COLO668 (cell line): ENCODE results near the gene TPST2.
A peak's percentile ranks its signal among the peaks of the same experiment; 100 is the strongest.

Source experiments
- DNase-seq: peaks from one replicate; lab custom pipeline; 2025; ENCODE audit not compliant: unreplicated experiment; lab: John Stamatoyannopoulos, UW

TPST2 gene

DNA sequence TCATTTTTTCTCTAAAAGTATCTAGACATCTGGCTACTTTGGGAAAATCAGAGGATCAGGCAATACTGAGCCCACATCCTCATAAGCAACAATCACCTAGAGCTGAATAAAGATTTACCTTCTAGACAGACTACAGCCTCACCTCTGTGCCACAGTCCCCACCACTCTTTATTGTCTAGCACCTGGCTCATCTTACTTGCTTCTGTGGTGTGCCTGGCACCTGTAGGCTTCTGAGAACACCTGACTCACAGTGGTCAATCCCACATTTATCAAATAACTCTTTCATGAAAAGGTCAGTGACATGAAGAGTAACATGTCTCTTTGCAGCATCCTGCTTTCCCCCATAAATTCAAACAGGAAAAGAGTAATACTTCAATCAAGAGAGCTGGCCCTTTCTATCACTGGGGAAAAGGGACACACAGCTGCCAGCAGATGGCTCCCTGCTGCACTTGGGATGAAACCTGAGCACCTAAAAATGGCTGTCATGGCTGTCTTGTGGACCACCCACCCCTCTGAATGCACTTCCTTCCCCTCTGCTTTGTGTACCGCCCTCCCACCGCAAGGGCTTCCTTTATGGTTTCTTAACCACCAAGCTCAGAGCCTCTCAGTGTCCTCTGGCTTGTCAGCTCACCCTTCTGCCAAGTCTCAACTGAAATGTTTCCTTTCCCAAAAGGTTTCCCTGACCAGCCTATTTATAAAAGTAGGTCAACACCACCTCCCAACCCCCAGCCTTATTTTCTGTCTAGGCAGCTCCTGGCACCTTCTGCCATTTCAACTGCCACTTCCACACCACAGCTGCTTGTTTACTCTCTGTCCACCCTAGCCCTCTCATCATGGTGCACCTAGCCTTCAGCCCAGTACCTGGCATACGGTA is 87.0 kb downstream of the TPST2 start:
- DNase-seq = peak; percentile 34

DNA sequence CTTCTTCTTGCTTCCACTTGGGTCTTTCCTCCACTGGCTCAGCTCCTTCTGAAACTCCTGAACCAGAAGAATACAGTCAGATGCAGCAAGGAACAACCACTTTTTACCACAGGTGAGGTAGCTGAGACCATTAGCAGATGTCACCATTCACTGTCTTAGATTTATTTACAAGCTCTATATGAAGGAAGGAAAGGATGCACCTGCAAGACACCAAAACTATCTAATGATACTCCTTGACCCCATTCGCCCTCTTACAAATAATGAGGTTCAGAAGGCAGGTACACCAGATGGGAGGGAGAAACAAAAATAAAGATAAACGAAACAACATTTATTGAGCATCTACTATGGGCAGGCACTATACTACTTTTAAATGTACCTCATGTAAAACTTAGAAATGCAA is 87.9 kb downstream of the TPST2 start:
- no peak for DNase-seq

DNA sequence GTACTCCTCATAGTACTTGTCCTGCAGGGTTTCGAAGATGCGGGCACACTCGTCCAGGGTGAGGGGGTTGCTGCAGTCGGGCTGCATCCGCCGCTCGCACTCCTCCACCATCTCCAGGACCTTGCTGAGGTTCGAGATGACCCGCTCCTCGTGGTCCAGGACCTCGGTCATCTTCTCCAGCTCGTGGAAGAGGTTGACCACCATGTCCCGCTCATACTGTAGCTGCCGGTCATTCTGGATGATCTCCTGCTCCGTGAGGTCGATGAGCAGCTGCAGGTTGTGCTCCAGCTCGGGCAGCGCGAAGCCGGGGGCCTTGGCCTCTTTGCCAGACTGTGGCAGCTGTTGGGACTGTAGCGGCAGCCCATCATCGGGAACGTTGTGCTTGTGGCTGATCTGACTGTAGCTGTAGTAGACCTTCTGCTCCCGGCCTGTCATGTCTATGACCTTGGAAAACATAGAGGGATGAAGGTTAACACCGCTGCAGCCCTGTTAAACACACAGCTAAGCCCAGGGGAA is 90.7 kb downstream of the TPST2 start:
- no peak for DNase-seq

DNA sequence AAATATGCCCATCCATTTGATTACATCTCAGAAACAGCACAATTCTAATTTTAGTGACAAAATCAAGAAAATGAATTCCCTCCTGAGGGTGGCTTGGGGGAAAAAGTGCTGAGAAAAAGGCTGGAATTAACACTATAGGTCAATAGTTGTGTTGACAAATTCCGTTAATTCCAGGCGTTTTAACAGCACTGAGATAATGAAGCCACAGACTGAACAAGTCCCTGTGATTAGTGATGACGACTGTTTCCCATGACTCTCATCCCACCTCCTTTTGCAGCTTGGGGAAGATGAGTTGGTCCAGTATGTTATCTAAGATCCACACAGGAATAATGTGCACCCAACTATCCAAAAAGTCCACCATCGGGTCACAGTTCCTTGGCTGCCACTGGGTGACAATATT is 93.5 kb downstream of the TPST2 start:
- no peak for DNase-seq

DNA sequence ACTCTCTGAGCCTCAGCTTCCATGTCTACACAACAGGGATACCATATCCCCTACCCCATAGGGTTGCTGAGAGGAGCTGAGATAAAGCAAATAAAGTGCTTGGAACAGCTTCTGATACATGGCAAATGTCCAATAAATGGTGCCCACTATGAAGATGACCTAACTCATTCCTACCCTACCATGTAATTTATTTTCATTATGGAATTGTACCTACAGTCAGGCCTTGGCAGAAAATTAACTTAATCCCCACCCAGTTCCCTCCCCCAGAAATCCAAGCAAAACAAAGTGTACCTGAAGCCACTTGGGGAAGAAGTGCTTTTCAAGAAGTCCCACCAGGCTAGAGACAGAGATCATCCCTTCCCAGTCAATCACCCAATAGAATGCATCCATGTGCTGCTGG is 95.4 kb downstream of the TPST2 start:
- DNase-seq = no peak

DNA sequence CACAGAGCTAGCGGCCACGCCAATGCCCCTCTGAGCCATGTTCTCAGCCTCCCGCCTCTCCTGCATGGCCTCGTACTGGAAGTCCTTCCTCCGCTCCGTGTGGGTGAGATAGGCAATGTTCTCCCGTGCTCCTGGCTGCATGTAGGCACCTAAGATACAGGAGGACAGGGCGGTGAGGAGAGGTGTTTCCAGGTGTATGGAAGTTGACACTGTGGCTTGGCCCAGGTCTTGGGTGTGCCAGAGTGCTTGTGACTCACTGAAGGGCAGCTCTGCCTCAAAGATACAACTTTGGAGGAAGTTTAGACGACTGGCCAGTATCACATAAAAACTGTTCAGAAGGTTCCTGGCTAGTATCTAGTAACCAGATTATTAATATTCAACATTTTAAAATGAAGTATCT is 97.7 kb downstream of the TPST2 start:
- no peak for DNase-seq

DNA sequence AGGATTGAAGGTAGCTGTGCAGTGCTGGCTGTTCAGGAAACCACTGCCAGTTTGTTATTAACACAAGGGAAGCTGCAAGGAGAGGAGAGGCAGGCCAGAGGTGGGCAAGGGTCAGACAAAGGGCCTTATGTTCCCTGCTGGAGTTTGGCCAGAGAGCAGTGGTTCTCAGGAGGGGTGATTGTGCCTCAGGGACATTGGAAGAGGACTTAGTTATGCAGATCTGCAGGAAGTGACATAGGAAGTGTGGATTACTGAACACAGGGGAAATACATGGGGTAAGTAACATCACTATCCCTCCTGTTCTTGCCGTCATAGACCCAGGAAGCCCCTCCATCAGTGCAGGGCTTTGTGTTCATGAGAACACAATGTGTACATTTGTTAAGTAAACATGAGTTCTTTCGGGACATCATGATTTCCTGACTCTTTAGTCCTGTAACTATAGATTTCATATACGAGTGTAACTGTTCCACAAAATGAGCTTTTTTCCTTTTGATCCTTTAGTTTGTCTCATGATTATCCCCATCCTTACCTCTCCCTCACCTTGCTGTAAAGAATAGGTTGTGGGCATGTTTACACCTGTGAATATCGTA is 100.4 kb downstream of the TPST2 start:
- no peak for DNase-seq

DNA sequence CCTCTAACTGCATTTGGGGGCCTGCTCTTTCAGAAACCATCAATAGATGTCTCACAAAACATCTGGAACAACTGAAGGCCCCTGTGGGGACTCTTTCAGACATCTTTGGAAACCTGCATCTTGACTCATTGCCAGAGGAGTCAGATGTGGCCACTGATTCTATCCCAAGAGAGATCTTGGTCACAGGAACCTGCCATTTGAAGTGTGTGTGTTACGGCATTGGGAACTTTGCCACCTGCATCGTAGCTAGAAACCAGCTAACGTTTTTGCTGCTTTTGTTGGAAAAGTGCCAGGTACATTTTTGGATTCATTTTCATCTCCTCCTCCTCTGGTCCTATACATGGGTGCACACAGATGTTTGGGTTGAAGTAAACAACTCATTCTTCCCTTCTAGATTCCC is 101.9 kb downstream of the TPST2 start:
- no peak for DNase-seq

DNA sequence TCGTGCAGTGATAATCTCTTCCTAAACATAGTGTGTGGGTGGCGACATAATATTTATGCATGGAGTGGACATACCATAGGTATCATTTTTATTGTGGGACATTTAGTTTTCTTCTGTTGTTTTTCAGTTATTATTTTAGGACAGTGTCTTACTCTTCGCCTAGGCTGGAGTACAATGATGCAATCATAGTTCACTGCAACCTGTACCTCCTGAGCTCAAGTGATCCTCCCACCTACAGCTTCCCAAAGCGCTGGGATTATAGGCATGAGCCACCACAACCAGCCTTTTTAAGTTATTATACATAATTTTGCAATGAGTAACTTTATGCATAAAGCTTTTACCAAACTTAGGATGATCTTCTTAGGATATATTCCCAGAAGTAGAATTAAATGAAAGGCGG is 103.5 kb downstream of the TPST2 start:
- DNase-seq = no peak

DNA sequence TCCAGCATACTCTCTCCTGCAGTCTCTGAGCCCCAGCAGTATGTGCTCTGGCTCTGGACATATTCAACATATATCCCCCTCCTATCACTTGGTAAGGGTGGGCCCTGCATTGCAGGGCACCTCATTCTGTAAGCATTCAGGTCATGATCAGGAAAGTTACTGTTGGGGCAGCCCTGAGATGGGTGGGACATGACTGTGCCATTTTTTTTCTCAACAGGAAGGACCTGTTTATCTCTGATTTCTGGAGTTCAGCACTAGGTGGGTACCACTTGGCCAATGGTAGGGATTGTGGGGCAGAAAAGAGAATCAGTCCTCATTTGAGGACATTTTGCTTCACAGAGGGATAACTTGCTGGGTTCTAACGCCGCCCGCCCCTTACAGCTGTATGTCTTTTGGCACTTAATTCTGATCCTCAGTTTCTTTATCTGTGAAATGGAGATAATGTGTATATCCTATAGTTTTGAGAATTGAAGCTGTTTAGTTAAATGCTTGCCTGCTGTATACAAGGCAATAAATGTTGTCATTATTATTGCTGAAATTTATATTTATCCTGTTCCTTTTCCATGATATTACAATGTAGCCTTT is 104.0 kb downstream of the TPST2 start:
- no peak for DNase-seq

DNA sequence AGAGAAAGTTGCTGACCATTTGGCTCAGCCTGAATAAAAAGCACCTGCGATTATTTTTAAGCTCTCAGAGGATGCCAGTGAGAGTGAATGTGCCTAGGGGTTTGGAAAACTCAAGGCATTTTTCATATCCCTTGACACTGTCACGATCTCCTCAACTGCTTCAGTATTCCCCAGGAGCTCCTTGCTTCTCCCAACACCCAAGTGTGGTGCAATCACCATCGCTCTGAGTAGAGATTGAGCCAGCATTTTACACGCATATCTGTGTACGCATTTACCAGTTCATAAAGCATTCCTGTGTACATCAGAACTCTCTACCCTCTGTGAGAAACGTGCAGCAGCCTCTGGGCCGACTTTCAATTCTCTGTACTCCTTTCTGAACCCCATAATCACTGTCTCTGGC is 104.9 kb downstream of the TPST2 start:
- DNase-seq = no peak

DNA sequence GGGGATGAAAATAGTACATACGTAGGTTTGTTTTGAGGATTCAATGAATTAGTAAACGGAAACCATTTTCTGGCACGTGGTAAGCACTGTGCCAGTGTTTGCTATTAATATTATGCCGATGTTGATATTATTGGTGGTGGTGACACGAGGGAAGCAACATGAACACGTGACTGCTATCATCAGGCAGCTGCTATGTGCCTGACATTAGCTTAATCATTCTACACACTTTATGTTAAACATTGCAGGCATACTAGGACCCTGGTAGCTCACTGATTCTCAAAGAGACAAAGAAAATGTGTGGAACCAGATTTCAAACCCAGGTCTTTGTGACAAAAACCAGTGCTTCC is 105.6 kb downstream of the TPST2 start:
- DNase-seq = no peak

DNA sequence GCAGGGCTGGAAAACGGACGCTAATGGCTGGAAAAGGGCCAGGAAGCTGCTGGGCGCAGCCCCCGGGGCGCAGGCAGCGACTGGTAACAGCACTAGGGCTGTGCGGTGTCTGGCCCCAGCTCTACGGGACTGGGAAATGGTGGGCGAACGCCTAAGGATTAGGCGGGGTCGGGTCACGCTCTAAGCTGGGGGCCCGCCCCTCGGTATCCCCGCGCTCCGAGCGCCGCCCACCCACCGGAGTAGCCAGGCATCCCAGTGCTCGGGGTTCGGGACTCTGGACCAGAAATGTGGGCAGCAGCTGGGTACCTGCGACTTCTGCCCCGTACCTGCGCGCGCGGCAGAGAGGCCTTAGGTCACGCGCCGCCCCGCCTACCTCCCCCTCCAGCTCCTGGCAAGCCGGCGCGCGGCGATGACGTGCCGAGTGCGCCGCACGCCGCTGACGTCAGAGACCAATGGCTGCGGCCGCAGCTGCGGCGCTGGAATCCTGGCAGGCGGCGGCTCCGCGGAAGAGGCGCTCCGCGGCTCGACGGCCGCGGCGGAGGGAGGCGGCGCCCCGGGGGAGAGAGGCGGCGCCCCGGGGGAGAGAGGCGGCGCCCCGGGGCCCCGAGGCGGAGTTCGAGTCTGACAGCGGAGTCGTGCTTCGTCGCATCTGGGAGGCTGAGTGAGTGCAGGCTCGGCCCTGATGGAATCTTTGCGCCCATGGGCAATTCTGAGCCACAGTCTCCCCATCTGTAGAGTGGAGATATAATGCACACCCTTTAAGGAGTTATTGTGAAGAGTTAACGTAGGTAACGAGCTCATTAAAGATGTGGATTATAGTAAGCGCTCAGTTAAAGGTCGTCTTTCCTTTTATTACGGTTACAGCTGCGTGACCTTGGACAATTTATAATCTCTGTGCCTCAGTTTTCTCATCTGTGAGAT is 106.2 kb downstream of the TPST2 start, which contains the start of the genes HPS4 and SRRD:
TSS of gene HPS4 (minus strand) at position 345 of the 921 bp plus-strand sequence. CDS start 2,021 bp downstream, outside the sequence.
TSS of gene SRRD (plus strand) at position 439 of the 921 bp plus-strand sequence. CDS start at position 453, 14 bp downstream.
- DNase-seq = peak; percentile 97

DNA sequence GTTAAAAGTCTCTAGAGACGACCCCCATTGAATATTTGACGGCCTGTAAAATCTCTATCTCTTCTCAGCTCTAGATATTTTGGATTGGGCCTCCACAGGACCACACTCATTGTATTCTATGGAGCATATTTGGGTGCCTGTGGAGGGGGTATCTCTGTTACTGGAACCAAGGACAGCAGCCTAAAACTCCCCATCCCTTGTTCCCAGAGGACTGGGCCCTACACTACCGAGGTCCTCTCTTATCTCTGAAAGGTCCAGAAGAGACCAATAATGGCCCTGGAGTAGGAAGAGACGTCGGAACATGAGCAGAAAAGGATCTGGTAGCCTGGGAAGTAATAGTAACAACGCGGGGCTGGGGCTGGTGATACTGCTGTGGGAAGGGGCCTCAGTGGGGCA is 106.9 kb downstream of the TPST2 start:
- no peak for DNase-seq

DNA sequence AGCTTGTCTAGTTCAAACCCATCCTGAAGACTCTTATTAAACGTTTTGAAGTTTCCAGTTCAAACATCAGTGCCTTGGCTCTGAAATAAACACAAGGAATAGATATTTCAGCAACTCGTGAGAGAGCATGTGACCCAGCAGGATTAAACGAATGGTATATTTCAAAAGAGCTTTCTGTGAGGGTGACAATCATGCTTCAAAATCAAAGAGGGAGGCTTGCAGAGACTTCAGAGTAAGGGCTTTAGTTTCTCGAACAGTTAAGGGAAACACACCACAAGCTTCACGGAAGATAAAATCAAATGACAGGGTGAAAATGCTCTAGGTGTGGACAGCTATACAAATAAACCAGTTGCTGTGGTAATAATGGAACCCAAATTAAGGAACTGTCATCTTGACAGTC is 107.8 kb downstream of the TPST2 start:
- DNase-seq = no peak

DNA sequence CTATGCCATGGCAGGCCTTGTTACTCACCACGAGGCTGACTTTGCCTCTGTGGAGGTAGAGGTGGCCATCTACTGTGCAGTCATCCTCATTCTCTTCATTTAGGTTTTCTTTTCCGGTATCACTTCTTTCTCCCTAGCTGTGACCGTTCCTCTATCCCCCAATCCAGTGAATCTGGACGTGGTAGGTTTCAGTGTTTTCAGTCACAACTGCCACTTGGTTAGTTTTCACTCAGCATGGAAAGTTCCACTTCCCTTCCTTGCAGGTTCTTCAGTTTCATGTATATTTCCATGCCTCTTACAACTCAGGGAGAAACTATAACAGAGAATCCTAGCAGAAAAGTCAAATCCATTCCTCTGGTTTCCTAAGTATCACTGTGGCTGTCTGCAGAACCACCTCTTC is 108.2 kb downstream of the TPST2 start:
- no peak for DNase-seq

DNA sequence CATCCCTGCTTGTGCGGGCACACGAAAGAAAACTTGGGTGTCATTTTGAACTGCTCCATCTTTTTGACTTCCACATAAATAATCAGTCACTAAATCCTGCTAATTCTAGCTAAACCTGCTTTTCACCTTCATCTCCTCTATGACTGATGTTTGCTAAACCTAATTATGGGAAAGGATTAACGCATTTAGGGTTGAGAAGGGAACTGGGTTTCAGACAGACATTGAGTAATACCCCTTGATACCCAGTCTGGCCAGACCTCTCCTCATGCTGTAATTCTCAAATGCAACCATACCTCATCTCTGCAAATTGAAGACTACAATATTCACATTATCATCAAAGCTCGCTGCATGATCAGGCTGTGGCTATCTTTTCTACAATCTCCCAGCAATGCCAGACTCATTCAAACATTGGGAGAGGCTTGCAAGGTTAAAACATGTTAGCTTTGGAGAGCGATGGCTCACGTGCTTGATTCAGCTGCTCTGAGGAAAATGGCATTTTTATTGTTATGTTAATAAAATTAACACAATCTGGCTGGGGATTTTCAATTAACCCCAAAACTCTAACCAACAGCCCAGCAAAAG is 108.7 kb downstream of the TPST2 start:
- DNase-seq = no peak

DNA sequence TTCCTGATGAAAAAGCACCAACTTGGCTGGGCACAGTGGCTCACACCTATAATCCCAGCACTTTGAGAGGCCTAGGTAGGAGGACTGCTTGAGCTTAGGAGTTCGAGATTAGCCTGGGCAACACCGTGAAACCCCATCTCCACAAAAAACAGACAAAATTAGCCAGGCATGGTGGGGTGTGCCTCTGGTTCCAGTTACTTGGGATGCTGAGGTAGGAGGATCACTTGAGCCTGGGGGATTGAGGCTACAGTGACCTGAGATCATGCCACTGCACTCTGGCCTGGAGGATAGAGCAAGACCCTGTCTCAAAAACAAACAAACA is 109.4 kb downstream of the TPST2 start:
- DNase-seq = no peak

DNA sequence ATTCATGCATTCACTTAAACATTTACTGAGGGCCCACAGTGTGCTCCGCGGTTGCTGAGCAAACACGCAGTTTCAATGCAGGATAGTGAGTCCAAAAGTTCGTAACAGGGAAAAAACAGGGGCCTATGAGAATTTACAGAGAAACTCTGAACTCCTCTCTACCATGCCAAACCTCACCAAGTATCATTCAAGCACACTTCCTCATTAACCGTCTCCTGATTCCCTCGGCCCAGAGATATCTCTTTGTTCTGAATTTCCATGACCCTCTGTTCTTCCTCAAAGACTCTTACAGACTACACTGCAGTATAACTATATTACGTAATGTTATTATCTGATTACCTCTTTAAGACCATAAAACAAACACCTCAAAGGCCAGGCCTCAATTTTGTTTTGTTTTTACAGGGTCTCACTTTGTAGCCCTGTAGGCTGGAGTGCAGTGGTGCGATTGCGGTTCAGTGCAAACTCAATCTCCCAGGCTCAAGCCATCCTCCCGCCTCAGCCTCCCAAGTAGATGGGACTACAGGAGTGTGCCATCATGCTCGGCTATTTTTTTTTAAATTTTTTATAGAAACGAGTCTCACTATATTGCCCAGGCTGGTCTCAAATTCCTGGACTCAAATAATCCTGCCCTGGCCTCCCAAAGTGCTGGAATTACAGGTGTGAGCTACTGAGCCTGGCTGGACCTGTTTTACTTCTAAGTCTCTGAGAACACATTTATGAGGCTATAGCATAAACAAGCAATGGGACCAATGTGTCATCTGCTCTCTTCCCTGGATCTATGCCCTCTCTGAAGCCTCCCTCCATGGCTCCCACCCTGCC is 109.9 kb downstream of the TPST2 start:
- peak; percentile 18 for DNase-seq
